ENCODE data around the gene ENTPD7.

Gene ENTPD7

GRCh38 chr10:99658622-99659030 is 683 bp upstream of the ENTPD7 start:
- Histone ChIP-seq H3K4me3 (ENCODE audit: low read length) (peak overlapping the region; percentile 81), H3K36me3 (ENCODE audit: insufficient read depth, low read length) (peaks cover 8% of the 10 kb centered on the region), H3K27me3 (ENCODE audit: insufficient read depth, low read length) (no peaks in the 10 kb centered on the region), H2AFZ (ENCODE audit: low read depth, low read length) (peak overlapping the region; percentile 97), H3K4me1 (ENCODE audit: insufficient read depth, low read length) (peaks cover 13% of the 10 kb centered on the region), H3K9me3 (ENCODE audit: low read length) (no peaks in the 10 kb centered on the region)

DNA sequence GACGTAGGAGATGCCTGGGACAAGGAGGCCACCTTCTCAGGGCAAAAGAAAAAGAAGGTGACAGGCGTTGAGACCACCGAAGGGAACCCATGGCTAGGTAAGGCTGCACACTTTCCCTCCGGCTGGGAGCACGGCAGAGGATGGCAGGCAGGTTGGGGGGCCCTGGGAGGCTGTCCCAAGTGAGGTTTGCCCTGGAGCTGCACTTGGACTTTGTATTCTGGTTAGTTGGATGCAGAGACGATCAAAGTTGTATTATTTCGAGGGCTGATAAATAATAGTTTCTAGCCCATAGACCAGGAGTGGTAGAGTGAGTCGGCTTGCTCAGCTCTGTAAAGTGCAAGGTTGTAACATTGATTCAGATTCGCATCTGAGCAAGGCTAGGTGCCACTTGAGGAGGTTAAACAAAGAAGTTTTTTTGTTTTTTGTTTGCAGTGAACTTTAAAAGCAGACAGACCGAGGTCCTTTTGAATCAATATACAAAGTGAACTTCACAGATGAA is 608 bp downstream of the ENTPD7 start:
- Histone ChIP-seq H3K36me3 (ENCODE audit: insufficient read depth, low read length) (peaks cover 10% of the 10 kb centered on the region), H2AFZ (ENCODE audit: low read depth, low read length) (peak overlapping the region; percentile 97), H3K27me3 (ENCODE audit: insufficient read depth, low read length) (no peaks in the 10 kb centered on the region), H3K9me3 (ENCODE audit: low read length) (no peaks in the 10 kb centered on the region), H3K4me1 (ENCODE audit: insufficient read depth, low read length) (peaks cover 13% of the 10 kb centered on the region), H3K4me3 (ENCODE audit: low read length) (peak overlapping the region; percentile 81)

DNA sequence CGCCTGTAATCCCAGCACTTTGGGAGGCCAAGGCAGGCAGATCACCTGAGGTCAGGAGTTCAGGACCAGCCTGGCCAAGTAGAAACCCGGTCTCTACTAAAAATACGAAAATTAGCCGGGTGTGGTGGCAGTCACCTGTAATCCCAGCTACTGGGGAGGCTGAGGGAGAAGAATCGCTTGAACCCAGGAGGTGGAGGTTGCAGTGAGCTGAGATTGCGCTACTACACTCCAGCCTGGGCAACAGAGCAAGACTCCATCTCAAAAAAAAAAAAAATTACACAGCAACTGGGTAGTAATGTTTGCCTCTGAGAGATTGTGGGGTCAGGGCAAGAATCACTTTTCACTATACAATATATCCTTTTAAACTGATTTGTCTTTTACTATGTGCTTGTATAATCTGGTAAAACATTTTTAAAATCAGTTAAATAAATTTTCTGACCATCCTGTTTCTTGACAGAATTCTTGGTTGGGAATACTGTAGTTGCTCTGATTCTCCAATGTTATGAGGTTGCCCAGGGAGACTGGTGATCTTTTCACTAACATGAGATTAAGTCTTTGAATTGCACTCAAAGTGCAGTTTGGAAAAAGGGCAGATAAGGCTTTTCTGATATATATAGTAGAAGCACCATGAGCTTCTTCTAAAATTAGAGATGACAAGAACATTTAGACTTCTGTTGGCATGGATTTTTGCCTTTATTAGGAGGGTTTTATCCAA is 1.5 kb downstream of the ENTPD7 start:
- peaks cover 13% of the 10 kb centered on the region for H3K4me1 ChIP-seq (ENCODE audit: insufficient read depth, low read length)
- H2AFZ ChIP-seq (ENCODE audit: low read depth, low read length), result no peak overlapping the region
- H3K27me3 ChIP-seq (ENCODE audit: insufficient read depth, low read length), result no peaks in the 10 kb centered on the region
- no peaks in the 10 kb centered on the region for H3K9me3 ChIP-seq (ENCODE audit: low read length)
- H3K36me3 ChIP-seq (ENCODE audit: insufficient read depth, low read length), result peaks cover 15% of the 10 kb centered on the region
- H3K4me3 ChIP-seq (ENCODE audit: low read length), result no peak overlapping the region

DNA sequence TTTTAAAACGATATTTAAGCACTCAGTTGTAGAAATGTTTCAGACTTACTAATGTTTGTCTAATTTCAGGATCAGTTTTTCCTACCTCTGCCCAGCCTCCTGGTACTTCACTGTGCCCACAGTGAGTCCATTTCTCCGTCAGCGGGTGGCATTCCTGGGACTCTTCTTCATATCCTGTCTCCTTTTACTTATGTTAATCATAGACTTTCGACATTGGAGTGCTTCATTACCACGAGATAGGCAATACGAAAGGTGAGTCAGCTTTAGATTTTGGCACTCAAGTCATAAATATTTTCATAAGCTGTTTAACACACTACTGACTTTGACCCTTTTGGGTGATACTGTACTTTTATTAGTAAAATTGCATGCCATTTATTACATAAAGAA is 2.1 kb downstream of the ENTPD7 start:
- peaks cover 15% of the 10 kb centered on the region for H3K36me3 ChIP-seq (ENCODE audit: insufficient read depth, low read length)
- H2AFZ ChIP-seq (ENCODE audit: low read depth, low read length), result no peak overlapping the region
- no peak overlapping the region for H3K4me3 ChIP-seq (ENCODE audit: low read length)
- H3K4me1 ChIP-seq (ENCODE audit: insufficient read depth, low read length), result peaks cover 13% of the 10 kb centered on the region
- H3K9me3 ChIP-seq (ENCODE audit: low read length), result no peaks in the 10 kb centered on the region
- no peaks in the 10 kb centered on the region for H3K27me3 ChIP-seq (ENCODE audit: insufficient read depth, low read length)

DNA sequence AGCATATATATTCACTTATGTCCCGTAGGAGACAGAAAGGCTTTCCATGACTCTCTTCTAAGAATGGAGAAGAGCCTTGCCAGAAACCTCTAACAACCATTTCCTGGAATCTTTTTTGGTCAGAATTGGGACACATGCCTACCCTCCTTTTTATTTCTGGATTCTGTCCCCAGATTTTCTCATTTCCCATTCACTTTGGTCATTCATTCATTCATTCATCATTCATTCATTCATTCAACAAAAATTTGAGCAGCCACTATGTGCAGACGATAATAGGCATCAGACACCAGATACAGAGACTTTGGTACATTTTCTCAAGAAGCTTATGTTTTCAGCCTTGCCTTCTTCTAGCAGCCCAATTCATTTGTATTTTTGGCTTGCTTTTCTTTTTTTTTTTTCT is 6.0 kb downstream of the ENTPD7 start:
- peaks cover under 1% of the 10 kb centered on the region for H3K4me1 ChIP-seq (ENCODE audit: insufficient read depth, low read length)
- no peaks in the 10 kb centered on the region for H3K27me3 ChIP-seq (ENCODE audit: insufficient read depth, low read length)
- H2AFZ ChIP-seq (ENCODE audit: low read depth, low read length), result no peak overlapping the region
- no peak overlapping the region for H3K4me3 ChIP-seq (ENCODE audit: low read length)
- H3K9me3 ChIP-seq (ENCODE audit: low read length), result no peaks in the 10 kb centered on the region
- peaks cover 21% of the 10 kb centered on the region for H3K36me3 ChIP-seq (ENCODE audit: insufficient read depth, low read length)

DNA sequence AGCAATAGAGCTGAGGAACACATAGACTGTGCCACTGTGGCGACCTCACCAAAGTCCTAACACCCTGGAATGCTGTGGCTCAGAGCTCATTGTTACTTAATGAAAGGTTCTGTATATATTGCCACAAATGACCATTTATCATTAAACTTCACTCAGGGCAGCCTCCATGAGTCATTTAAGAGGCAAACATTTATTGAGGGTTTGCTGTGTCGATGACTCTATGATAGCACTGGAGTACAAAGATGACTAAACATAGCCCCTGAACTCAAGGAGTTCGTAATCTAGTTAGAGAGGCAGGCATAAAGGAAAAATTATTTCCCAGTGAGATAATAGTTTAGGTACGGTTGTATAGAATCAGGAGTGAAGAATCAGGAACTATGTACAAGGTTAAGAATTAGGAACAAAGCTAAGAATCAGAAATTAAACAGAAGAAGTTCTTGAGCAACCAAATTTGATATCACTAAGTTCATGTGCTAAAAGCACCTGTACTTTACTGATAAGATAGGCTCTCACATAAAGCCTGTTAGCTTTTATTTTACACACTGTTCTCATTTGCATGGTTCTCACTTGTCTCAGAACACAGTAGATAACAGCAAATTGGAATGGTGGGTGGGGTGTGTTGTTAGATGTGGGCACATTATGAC is 7.9 kb downstream of the ENTPD7 start:
- Histone ChIP-seq H3K4me1 (ENCODE audit: insufficient read depth, low read length) (no peaks in the 10 kb centered on the region), H3K36me3 (ENCODE audit: insufficient read depth, low read length) (peaks cover 23% of the 10 kb centered on the region), H3K27me3 (ENCODE audit: insufficient read depth, low read length) (no peaks in the 10 kb centered on the region), H3K4me3 (ENCODE audit: low read length) (no peak overlapping the region), H3K9me3 (ENCODE audit: low read length) (no peaks in the 10 kb centered on the region), H2AFZ (ENCODE audit: low read depth, low read length) (no peak overlapping the region)

DNA sequence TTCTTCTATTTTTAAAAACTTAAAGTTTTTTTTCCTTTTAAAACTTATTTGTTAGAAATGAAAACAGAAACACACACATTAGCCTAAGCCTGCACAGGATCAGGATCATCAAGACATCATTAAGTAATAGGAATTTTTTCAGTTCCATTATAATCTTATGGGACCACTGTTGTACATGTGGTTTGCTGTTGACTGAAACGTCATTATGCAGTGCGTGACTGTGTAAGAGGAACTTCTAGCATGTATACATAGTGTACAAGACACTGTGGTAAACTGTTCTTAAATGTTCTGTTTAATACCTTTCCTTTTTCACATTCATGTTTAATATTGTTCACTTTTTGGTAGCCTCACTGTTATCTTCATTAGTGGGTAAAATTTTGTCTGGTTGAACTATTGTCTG is 12.1 kb downstream of the ENTPD7 start:
- Histone ChIP-seq H3K9me3 (ENCODE audit: low read length) (no peaks in the 10 kb centered on the region), H2AFZ (ENCODE audit: low read depth, low read length) (no peak overlapping the region), H3K27me3 (ENCODE audit: insufficient read depth, low read length) (no peaks in the 10 kb centered on the region), H3K4me3 (ENCODE audit: low read length) (no peak overlapping the region), H3K4me1 (ENCODE audit: insufficient read depth, low read length) (no peaks in the 10 kb centered on the region), H3K36me3 (ENCODE audit: insufficient read depth, low read length) (peaks cover 7% of the 10 kb centered on the region)

DNA sequence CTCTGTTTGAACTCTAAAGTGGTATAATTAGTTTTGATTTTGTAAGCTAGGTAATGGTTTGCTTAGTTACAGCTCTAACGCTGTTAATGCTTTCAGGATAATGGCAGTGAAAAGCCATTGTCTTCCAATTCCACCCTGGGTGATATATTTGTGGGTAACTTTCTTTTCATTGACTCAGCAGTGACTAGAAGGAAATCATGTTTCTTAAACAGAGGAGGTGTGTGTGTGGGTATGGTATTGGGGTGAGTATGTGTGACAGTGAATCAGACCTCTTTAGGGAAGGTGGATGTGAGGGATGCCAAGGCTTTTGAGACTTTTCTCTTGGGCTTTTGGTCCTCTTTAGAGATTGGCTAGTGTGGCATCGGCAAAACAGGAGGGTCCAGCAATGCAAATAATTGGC is 13.6 kb downstream of the ENTPD7 start:
- H3K4me3 ChIP-seq (ENCODE audit: low read length), result no peak overlapping the region
- H3K36me3 ChIP-seq (ENCODE audit: insufficient read depth, low read length), result peaks cover 4% of the 10 kb centered on the region
- H3K4me1 ChIP-seq (ENCODE audit: insufficient read depth, low read length), result no peaks in the 10 kb centered on the region
- no peak overlapping the region for H2AFZ ChIP-seq (ENCODE audit: low read depth, low read length)
- H3K9me3 ChIP-seq (ENCODE audit: low read length), result no peaks in the 10 kb centered on the region
- H3K27me3 ChIP-seq (ENCODE audit: insufficient read depth, low read length), result no peaks in the 10 kb centered on the region

- H3K4me3 ChIP-seq (ENCODE audit: low read length), result no peak overlapping the region
- peaks cover 4% of the 10 kb centered on the region for H3K36me3 ChIP-seq (ENCODE audit: insufficient read depth, low read length)
- H3K9me3 ChIP-seq (ENCODE audit: low read length), result no peaks in the 10 kb centered on the region
- H3K27me3 ChIP-seq (ENCODE audit: insufficient read depth, low read length), result no peaks in the 10 kb centered on the region
- H3K4me1 ChIP-seq (ENCODE audit: insufficient read depth, low read length), result no peaks in the 10 kb centered on the region
- no peak overlapping the region for H2AFZ ChIP-seq (ENCODE audit: low read depth, low read length)
These were observed 14.2 kb downstream of the ENTPD7 start for GRCh38 chr10:99673492-99673891.

GRCh38 chr10:99674762-99675161 is 15.5 kb downstream of the ENTPD7 start:
- Histone ChIP-seq H3K4me1 (ENCODE audit: insufficient read depth, low read length) (no peaks in the 10 kb centered on the region), H3K4me3 (ENCODE audit: low read length) (no peak overlapping the region), H2AFZ (ENCODE audit: low read depth, low read length) (no peak overlapping the region), H3K36me3 (ENCODE audit: insufficient read depth, low read length) (peaks cover 9% of the 10 kb centered on the region), H3K27me3 (ENCODE audit: insufficient read depth, low read length) (no peaks in the 10 kb centered on the region), H3K9me3 (ENCODE audit: low read length) (no peaks in the 10 kb centered on the region)

DNA sequence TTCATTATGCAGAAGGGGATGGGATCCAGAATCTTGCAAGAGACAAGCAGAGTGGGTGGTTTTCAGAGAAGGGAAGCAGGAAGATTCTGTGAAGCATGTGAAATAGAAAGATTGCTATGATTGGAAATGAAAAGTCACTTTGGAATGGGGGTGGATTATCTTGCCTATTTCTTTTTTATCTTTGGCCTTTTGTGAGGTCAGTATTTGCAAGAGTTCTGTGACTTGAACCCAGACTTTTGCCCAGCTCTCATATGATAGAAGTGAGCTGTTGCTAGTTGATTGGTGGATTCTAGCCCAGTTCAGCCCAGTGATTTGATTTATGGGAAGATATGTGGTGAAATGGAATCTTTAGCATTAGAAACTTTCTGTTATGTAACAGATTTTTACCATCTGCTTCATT is 17.1 kb downstream of the ENTPD7 start:
- Histone ChIP-seq H3K27me3 (ENCODE audit: insufficient read depth, low read length) (no peaks in the 10 kb centered on the region), H3K4me1 (ENCODE audit: insufficient read depth, low read length) (no peaks in the 10 kb centered on the region), H3K4me3 (ENCODE audit: low read length) (no peak overlapping the region), H3K36me3 (ENCODE audit: insufficient read depth, low read length) (peaks cover 18% of the 10 kb centered on the region), H3K9me3 (ENCODE audit: low read length) (no peaks in the 10 kb centered on the region), H2AFZ (ENCODE audit: low read depth, low read length) (no peak overlapping the region)

- no peaks in the 10 kb centered on the region for H3K9me3 ChIP-seq (ENCODE audit: low read length)
- no peak overlapping the region for H3K4me3 ChIP-seq (ENCODE audit: low read length)
- no peaks in the 10 kb centered on the region for H3K4me1 ChIP-seq (ENCODE audit: insufficient read depth, low read length)
- H3K36me3 ChIP-seq (ENCODE audit: insufficient read depth, low read length), result peaks cover 22% of the 10 kb centered on the region
- H3K27me3 ChIP-seq (ENCODE audit: insufficient read depth, low read length), result no peaks in the 10 kb centered on the region
- no peak overlapping the region for H2AFZ ChIP-seq (ENCODE audit: low read depth, low read length)
These were observed 17.6 kb downstream of the ENTPD7 start for GRCh38 chr10:99676895-99677294.

DNA sequence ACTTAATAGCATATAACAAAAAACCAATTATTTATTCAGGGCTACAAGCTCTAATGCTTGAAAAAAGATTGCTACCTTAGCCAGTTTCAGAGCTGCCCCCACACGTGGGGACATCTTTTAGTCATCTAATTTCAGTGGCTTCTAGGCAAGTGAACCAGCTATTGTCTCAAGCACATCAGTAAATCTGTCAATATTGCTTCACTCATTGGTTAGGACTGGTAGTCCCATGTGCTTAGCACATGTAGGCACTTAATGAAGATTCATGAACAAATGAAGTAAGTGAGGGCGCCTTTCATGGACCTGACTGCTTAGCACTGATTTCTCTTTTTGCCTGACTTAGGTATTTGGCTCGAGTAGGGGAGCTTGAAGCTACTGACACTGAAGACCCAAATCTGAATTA is 19.6 kb downstream of the ENTPD7 start:
- Histone ChIP-seq H3K9me3 (ENCODE audit: low read length) (no peaks in the 10 kb centered on the region), H3K36me3 (ENCODE audit: insufficient read depth, low read length) (peaks cover 26% of the 10 kb centered on the region), H2AFZ (ENCODE audit: low read depth, low read length) (no peak overlapping the region), H3K27me3 (ENCODE audit: insufficient read depth, low read length) (no peaks in the 10 kb centered on the region), H3K4me3 (ENCODE audit: low read length) (no peak overlapping the region), H3K4me1 (ENCODE audit: insufficient read depth, low read length) (no peaks in the 10 kb centered on the region)

Measured in neuron (in vitro differentiated cells).